Endothelial cell of umbilical vein (primary cell): ENCODE data around the gene LTK. TPM values are rescaled to one million over a fixed set of nuclear protein-coding genes. Genes with fewer than 3 reads are reported as not detected.

Source experiments
- BruUV-seq: library from RNA; stranded (reverse); fragments of 400-500 nt; replicated peaks from 2 replicates; lab custom pipeline; 2021; lab: Mats Ljungman, UMichigan
- CTCF ChIA-PET: fragments of 300-600, 350-600 bp; sonication (Branson Sonifier 250); formaldehyde crosslinking; loops from one replicate; lab custom pipeline; 2021; ENCODE audit warnings: antibody characterized with exemption, inconsistent platforms; lab: Charles Lee
- POLR2A ChIA-PET: fragments of 300-600, 350-600 bp; sonication (Branson Sonifier 250); formaldehyde crosslinking; loops from one replicate; lab custom pipeline; 2021; ENCODE audit warnings: antibody characterized with exemption, inconsistent platforms; lab: Charles Lee
- DNase-seq: peaks from one replicate; pipeline ENCODE4 v3.0.0-alpha.2; 2011; ENCODE audit warnings: low read depth, low spot score
- FAIRE-seq: peaks from 2 replicates; lab custom pipeline; 2011; peaks lifted over from hg19 to GRCh38; lab: Jason Lieb, UNC
- H2AFZ ChIP-seq: 2 replicates; pipeline ENCODE4 v1.6.0; 2012; ENCODE audit warnings: low read depth, low read length, control low read depth, inconsistent platforms
- H3K27ac ChIP-seq: 2 replicates; pipeline ENCODE4 v1.5.1; 2011; ENCODE audit warnings: low read depth, mild to moderate bottlenecking, control low read depth, low read length, moderate library complexity; ENCODE audit not compliant: insufficient read depth
- H3K27me3 ChIP-seq, 2 experiments: 2 replicates each; pipeline versions ENCODE4 v1.6.0 to v1.6.1; 2011; ENCODE audit warnings: low read length in 2 of 2, mixed read lengths in 1 of 2; ENCODE audit not compliant: control insufficient read depth in 2 of 2, insufficient read depth in 2 of 2
- H3K36me3 ChIP-seq, 2 experiments: 2 replicates in 1 of 2; 3 replicates in 1 of 2; pipeline ENCODE4 v1.5.1; 2011; ENCODE audit warnings: low read length in 2 of 2, mild to moderate bottlenecking in 1 of 2, moderate library complexity in 1 of 2; ENCODE audit not compliant: control insufficient read depth in 2 of 2, insufficient read depth in 2 of 2; ENCODE audit errors: extremely low read depth in 1 of 2
- H3K4me1 ChIP-seq: 3 replicates; pipeline ENCODE4 v1.5.1; 2011; ENCODE audit warnings: mild to moderate bottlenecking, low read length; ENCODE audit not compliant: control insufficient read depth, insufficient read depth; ENCODE audit errors: extremely low read depth
- H3K4me2 ChIP-seq: 2 replicates; pipeline ENCODE4 v1.6.1; 2011; ENCODE audit warnings: low read length, control low read depth, mixed read lengths; ENCODE audit not compliant: insufficient read depth
- H3K4me3 ChIP-seq, 3 experiments: fragments of 200-600 bp in 1 of 3; sonication (generic), shearing (Covaris generic) in 1 of 3; replicated peaks in 1 of 3; 2 replicates each; pipeline ENCODE4 v1.5.1; 2011 to 2016; ENCODE audit warnings: control low read depth in 3 of 3, low read length in 3 of 3, mild to moderate bottlenecking in 2 of 3, inconsistent platforms in 1 of 3, low read depth in 1 of 3, moderate library complexity in 1 of 3; ENCODE audit not compliant: insufficient read depth in 1 of 3
- H3K79me2 ChIP-seq: 2 replicates; pipeline ENCODE4 v1.6.0; 2012; ENCODE audit warnings: low read length, inconsistent platforms; ENCODE audit not compliant: control insufficient read depth, insufficient read depth
- H3K9ac ChIP-seq: replicated peaks from 2 replicates; pipeline ENCODE3; 2011; ENCODE audit warnings: low read length, control low read depth; ENCODE audit not compliant: insufficient read depth; ENCODE audit errors: extremely low read depth
- H3K9me1 ChIP-seq: replicated peaks from 3 replicates; pipeline ENCODE4 v1.6.0; 2011; ENCODE audit warnings: mild to moderate bottlenecking, low read length; ENCODE audit not compliant: control insufficient read depth, insufficient read depth; ENCODE audit errors: extremely low read depth
- H3K9me3 ChIP-seq: replicated peaks from 2 replicates; pipeline ENCODE4 v1.5.1; 2012; ENCODE audit warnings: low read length, inconsistent platforms; ENCODE audit not compliant: control insufficient read depth, insufficient read depth
- H4K20me1 ChIP-seq: replicated peaks from 2 replicates; pipeline ENCODE3; 2011; ENCODE audit warnings: mild to moderate bottlenecking, low read length; ENCODE audit not compliant: control insufficient read depth, insufficient read depth; ENCODE audit errors: extremely low read depth
- CTCF ChIP-seq, 2 donors: IDR thresholded peaks; 1 replicate in 1 of 2; 2 replicates in 1 of 2; pipeline ENCODE4 v1.5.1; 2011; ENCODE audit warnings: low read length in 2 of 2, mild to moderate bottlenecking in 2 of 2, moderate library complexity in 2 of 2, control low read depth in 1 of 2, inconsistent platforms in 1 of 2, low read depth in 1 of 2; ENCODE audit not compliant: insufficient read depth in 1 of 2; ENCODE audit errors: extremely low read depth in 1 of 2
- EZH2 ChIP-seq: IDR thresholded peaks from 2 replicates; pipeline ENCODE4 v1.6.1; 2012; ENCODE audit warnings: borderline replicate concordance, low read depth, mild to moderate bottlenecking, moderate library complexity, low read length, inconsistent platforms; ENCODE audit not compliant: severe bottlenecking
- FOS ChIP-seq: IDR thresholded peaks from 2 replicates; pipeline ENCODE4 v1.6.1; 2011; ENCODE audit warnings: mild to moderate bottlenecking, low read length, moderate library complexity, borderline replicate concordance; ENCODE audit not compliant: insufficient read depth
- GATA2 ChIP-seq: IDR thresholded peaks from 2 replicates; pipeline ENCODE4 v1.7.0; 2011; ENCODE audit warnings: low read depth, mild to moderate bottlenecking, moderate library complexity, mixed read lengths, low read length; ENCODE audit not compliant: insufficient read length, insufficient read depth
- JUN ChIP-seq: IDR thresholded peaks from 2 replicates; pipeline ENCODE4 v1.6.1; 2011; ENCODE audit warnings: borderline replicate concordance, low read depth; ENCODE audit not compliant: insufficient read length, insufficient read depth
- MYC ChIP-seq: IDR thresholded peaks from one replicate; pipeline ENCODE4 v1.6.1; 2011; ENCODE audit warnings: mild to moderate bottlenecking, low read depth, low read length
- POLR2A ChIP-seq: IDR thresholded peaks from 2 replicates; pipeline ENCODE4 v1.6.1; 2012; ENCODE audit warnings: low read depth, mild to moderate bottlenecking, control low read depth, low read length
- POLR2AphosphoS5 ChIP-seq: IDR thresholded peaks from 2 replicates; pipeline ENCODE4 v1.6.1; 2012; ENCODE audit warnings: low read depth, mild to moderate bottlenecking, control low read depth, low read length, moderate library complexity; ENCODE audit not compliant: insufficient read depth
- dilution Hi-C: fragments of 300-500 bp; cut with MboI; formaldehyde crosslinking; loops from one replicate; pipeline ENCODE4 v1.15.0; 2019; ENCODE audit warnings: low sequenced_read_pairs; ENCODE audit not compliant: extremely low pct_ligation_motif_present
- intact Hi-C: fragments of 100-400 bp; cut with micrococcal nuclease; formaldehyde crosslinking; loops from one replicate; pipeline ENCODE4 v1.10.0; 2022
- polyA plus RNA-seq, 4 experiments: library from polyadenylated mRNA; depleted of rRNA in 3 of 4; stranded (reverse) in 3 of 4; unstranded in 1 of 4; fragments of >200 nt; gene quantifications; 2 replicates each; pipeline versions ENCODE4 v1.2.1 to v1.2.3, GENCODE V29; 2011 to 2012; ENCODE audit warnings: missing spikeins in 1 of 4
- total RNA-seq: library from RNA; stranded (reverse); gene quantifications from 2 replicates; pipeline ENCODE4 v1.2.3, GENCODE V29; 2021
- TF ChIP-seq, protein P1 (sequence below): IDR thresholded peaks from 2 replicates; pipeline ENCODE4 v1.6.1; 2011; ENCODE audit not compliant: insufficient read depth, insufficient read length

The LTK gene
- total and polyA plus RNA-seq, 2 donors (not counting 3 experiments of a cell fraction or from before 2014, with no cell fraction given) = 0.15 to 0.17 TPM

- Histone ChIP-seq H3K27me3 (peaks cover 25 to 27% of the 10 kb centered on the region in 2 experiments), H4K20me1 (no peaks in the 10 kb centered on the region), H3K4me1 (peaks cover 15% of the 10 kb centered on the region), H2AFZ (no peak overlapping the region), H3K36me3 (no peaks in the 10 kb centered on the region), H3K4me3 (no peak overlapping the region), H3K9me3 (no peaks in the 10 kb centered on the region), H3K9ac (no peak overlapping the region), H3K9me1 (no peaks in the 10 kb centered on the region), H3K79me2 (no peaks in the 10 kb centered on the region), H3K4me2 (no peak overlapping the region), H3K27ac (no peak overlapping the region)
- CTCF ChIA-PET = interaction anchor here (0.9 to 1.0 kb wide), 2 partner anchors 27 to 39 kb away, joined by 3 to 6 read pairs; no protein-coding TSS in a partner anchor
- intact Hi-C loops = loop anchor here (5.0 kb wide), 1 partner anchor 37 kb away; the partner anchor contains the start of gene RPAP1
- TF ChIP-seq GATA2 (no peak), EZH2 (no peak), JUN (no peak), POLR2A (no peak), FOS (no peak), CTCF (IDR thresholded peaks at IDR 0.05; ENCODE audit: extremely low read depth in 1 of 2, insufficient read depth in 1 of 2, low read depth in 1 of 2, low read length in 2 of 2) (no peak), POLR2AphosphoS5 (no peak), MYC (no peak)
- TF ChIP-seq, protein P1, sequence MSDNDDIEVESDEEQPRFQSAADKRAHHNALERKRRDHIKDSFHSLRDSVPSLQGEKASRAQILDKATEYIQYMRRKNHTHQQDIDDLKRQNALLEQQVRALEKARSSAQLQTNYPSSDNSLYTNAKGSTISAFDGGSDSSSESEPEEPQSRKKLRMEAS = no peak
- BruUV-seq = no TSS peak
- POLR2A ChIA-PET = interaction anchor here (0.5 to 0.6 kb wide), 2 partner anchors 11 to 27 kb away, joined by 3 read pairs; partner anchors contain the start of gene ITPKA
- no peak for FAIRE-seq
- dilution Hi-C loops = no loop called here
- DNase-seq = no peak
Measured at GRCh38 chr15:41504751-41505492, 8.7 kb downstream of the LTK start.
